Neural cell (in vitro differentiated cells): ENCODE data around the gene NUBP1. TPM values are rescaled to one million over a fixed set of nuclear protein-coding genes. Genes with fewer than 3 reads are reported as not detected.

Experiments used
- H2AFZ ChIP-seq: fragments of 200-600, 300-800 bp; sonication (generic), shearing (Covaris generic); 2 replicates; pipeline ENCODE4 v1.6.0; 2014; ENCODE audit warnings: low read depth, mild to moderate bottlenecking, antibody characterized with exemption, low read length, moderate library complexity
- H3F3A ChIP-seq: fragments of 200-600 bp; shearing (Covaris generic); 2 replicates; pipeline ENCODE4 v1.6.1; 2016; ENCODE audit warnings: mild to moderate bottlenecking, moderate library complexity, mixed read lengths, antibody characterized with exemption, low read length; ENCODE audit not compliant: insufficient read depth, poor library complexity, severe bottlenecking
- H3K27ac ChIP-seq: fragments of 200-600, 300-800 bp; sonication (generic), shearing (Covaris generic); 2 replicates; pipeline ENCODE4 v1.5.1; 2014; ENCODE audit warnings: mild to moderate bottlenecking, low read length, moderate library complexity
- H3K27me3 ChIP-seq: fragments of 300-800, 200-600 bp; sonication (generic), shearing (Covaris generic); 2 replicates; pipeline ENCODE4 v1.6.0; 2014; ENCODE audit warnings: mild to moderate bottlenecking, low read depth, low read length, moderate library complexity; ENCODE audit not compliant: insufficient read depth
- H3K36me3 ChIP-seq: fragments of 300-800, 200-600 bp; sonication (generic), shearing (Covaris generic); 2 replicates; pipeline ENCODE4 v1.5.1; 2014; ENCODE audit warnings: mild to moderate bottlenecking, antibody characterized with exemption, low read length, moderate library complexity; ENCODE audit not compliant: insufficient read depth
- H3K4me2 ChIP-seq: fragments of 300-800, 200-600 bp; sonication (generic), shearing (Covaris generic); 2 replicates; pipeline ENCODE4 v1.6.0; 2014; ENCODE audit warnings: mild to moderate bottlenecking, low read length
- H3K4me3 ChIP-seq: fragments of 300-800, 200-600 bp; sonication (generic), shearing (Covaris generic); 2 replicates; pipeline ENCODE4 v1.5.1; 2014; ENCODE audit warnings: mild to moderate bottlenecking, low read length, moderate library complexity
- H3K79me2 ChIP-seq: fragments of 200-600 bp; shearing (Covaris generic); replicated peaks from 2 replicates; pipeline ENCODE4 v1.6.0; 2014; ENCODE audit warnings: mild to moderate bottlenecking, low read length, moderate library complexity; ENCODE audit not compliant: insufficient read depth
- H3K9ac ChIP-seq: fragments of 300-800, 200-600 bp; sonication (generic), shearing (Covaris generic); 2 replicates; pipeline ENCODE4 v1.6.1; 2016; ENCODE audit warnings: mild to moderate bottlenecking, low read length, mixed read lengths
- H3K9me2 ChIP-seq: fragments of 200-600 bp; shearing (Covaris generic); 2 replicates; pipeline ENCODE4 v1.6.1; 2016; ENCODE audit warnings: mild to moderate bottlenecking, low read length, mixed read lengths; ENCODE audit not compliant: insufficient read depth
- H3K9me3 ChIP-seq: fragments of 200-600, 300-800 bp; sonication (generic), shearing (Covaris generic); 2 replicates; pipeline ENCODE4 v1.6.1; 2016; ENCODE audit warnings: mild to moderate bottlenecking, mixed run types, low read length, moderate library complexity, mixed read lengths
- H4K20me1 ChIP-seq: fragments of 200-600 bp; shearing (Covaris generic); 2 replicates; pipeline ENCODE4 v1.6.1; 2016; ENCODE audit warnings: mild to moderate bottlenecking, mixed run types; ENCODE audit not compliant: insufficient read depth
- CTCF ChIP-seq: fragments of 450-650 bp; IDR thresholded peaks from 2 replicates; pipeline ENCODE4 v1.5.1; 2014; ENCODE audit warnings: antibody characterized with exemption, mild to moderate bottlenecking, moderate library complexity; ENCODE audit not compliant: poor library complexity, severe bottlenecking
- EP300 ChIP-seq: fragments of 450-650 bp; conservative IDR thresholded peaks from 2 replicates; pipeline ENCODE4 v1.6.1; 2014; ENCODE audit warnings: antibody characterized with exemption, mild to moderate bottlenecking, moderate library complexity; ENCODE audit not compliant: poor library complexity, severe bottlenecking
- EZH2 ChIP-seq: fragments of 200-600, 300-800 bp; shearing (Covaris generic), sonication (generic); IDR thresholded peaks from 2 replicates; pipeline ENCODE4 v1.6.1; 2014; ENCODE audit warnings: antibody characterized with exemption, low read length, borderline replicate concordance, mild to moderate bottlenecking; ENCODE audit not compliant: insufficient read depth, poor library complexity, severe bottlenecking
- MXI1 ChIP-seq: fragments of 450-650 bp; conservative IDR thresholded peaks from 2 replicates; pipeline ENCODE4 v1.6.1; 2014; ENCODE audit warnings: antibody characterized with exemption, mild to moderate bottlenecking; ENCODE audit not compliant: poor library complexity, severe bottlenecking
- POLR2AphosphoS5 ChIP-seq: IDR thresholded peaks from 2 replicates; pipeline ENCODE4 v1.6.1; 2012
- RAD21 ChIP-seq: fragments of 450-650 bp; conservative IDR thresholded peaks from 2 replicates; pipeline ENCODE4 v1.6.1; 2014; ENCODE audit warnings: antibody characterized with exemption, mild to moderate bottlenecking, moderate library complexity
- REST ChIP-seq: IDR thresholded peaks from 2 replicates; pipeline ENCODE4 v1.6.1; 2012; ENCODE audit warnings: borderline replicate concordance
- SMC3 ChIP-seq: fragments of 450-650 bp; conservative IDR thresholded peaks from 2 replicates; pipeline ENCODE4 v1.6.1; 2014; ENCODE audit warnings: antibody characterized with exemption, mild to moderate bottlenecking, moderate library complexity; ENCODE audit not compliant: poor library complexity
- TAF1 ChIP-seq: IDR thresholded peaks from 2 replicates; pipeline ENCODE4 v1.6.1; 2012; ENCODE audit warnings: low read depth
- polyA minus RNA-seq: library from RNA; depleted of rRNA, polyadenylated mRNA; stranded (reverse); fragments of >200 nt; gene quantifications from 2 replicates; pipeline ENCODE4 v1.2.3, GENCODE V29; 2014
- polyA plus RNA-seq: library from polyadenylated mRNA; depleted of rRNA; stranded (reverse); fragments of >200 nt; gene quantifications from 2 replicates; pipeline ENCODE4 v1.2.3, GENCODE V29; 2014

NUBP1 gene
- polyA plus RNA-seq (19.7 and 33.3 TPM in 2 replicates), polyA minus RNA-seq (23.7 and 25.3 TPM in 2 replicates)

DNA sequence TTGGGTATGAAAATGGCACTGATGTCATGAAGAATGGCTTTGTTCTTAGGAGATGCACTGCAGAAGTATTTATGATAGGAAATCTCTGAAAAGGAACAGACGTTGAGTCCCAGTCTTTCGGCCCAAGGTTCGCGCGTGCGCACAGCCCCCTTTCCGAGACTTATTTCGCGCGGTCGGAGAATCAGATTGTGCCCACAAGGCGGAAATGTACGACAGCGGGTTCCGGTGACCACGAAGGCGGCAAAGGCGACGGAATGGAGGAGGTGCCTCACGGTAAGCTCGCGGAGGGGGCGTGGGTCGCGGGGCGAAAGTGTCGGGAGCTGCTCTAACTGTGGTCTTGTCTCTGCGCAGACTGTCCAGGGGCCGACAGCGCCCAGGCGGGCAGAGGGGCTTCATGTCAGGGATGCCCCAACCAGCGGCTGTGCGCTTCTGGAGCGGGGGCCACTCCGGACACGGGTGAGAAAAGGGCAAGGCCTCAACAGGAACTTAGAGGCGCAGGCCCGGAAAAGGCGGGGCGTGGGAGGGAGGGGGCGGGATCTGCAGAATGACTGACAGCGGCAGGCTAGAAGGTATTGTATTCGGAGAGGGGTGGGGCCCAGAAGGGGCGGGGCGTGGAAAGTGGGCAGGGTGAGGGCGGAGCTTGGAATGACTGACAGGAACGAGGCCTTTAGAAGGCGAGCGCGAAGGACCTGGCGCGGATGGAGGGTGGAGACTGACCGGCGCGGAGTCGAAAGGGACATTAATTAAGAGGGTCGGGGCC lies at the start of gene NUBP1:
NUBP1 (plus strand) TSS at position 233 of the 760 bp plus-strand sequence; CDS start at position 255, 22 bp downstream.
- no peaks in the 10 kb centered on the region for H3K79me2 ChIP-seq
- H3K4me3 ChIP-seq, result peak within 1 kb of the TSS; percentile 83
- no peaks in the 10 kb centered on the region for H4K20me1 ChIP-seq
- H3K36me3 ChIP-seq, result no peaks in the 10 kb centered on the region
- peak within 1 kb of the TSS; percentile 97 for H3K9ac ChIP-seq
- peak within 1 kb of the TSS; percentile 94 for H3K4me2 ChIP-seq
- H3K9me2 ChIP-seq, result no peaks in the 10 kb centered on the region
- peak; percentile 75 for TF ChIP-seq EP300
- peak; percentile 20 for TF ChIP-seq RAD21
- TF ChIP-seq EZH2, result no peak
- peak; percentile 82 for TF ChIP-seq REST
- TF ChIP-seq CTCF, result no peak
- peak; percentile 40 for TF ChIP-seq SMC3
- TF ChIP-seq MXI1, result peak; percentile 100
- TF ChIP-seq POLR2AphosphoS5, result peak; percentile 93
- peak; percentile 69 for TF ChIP-seq TAF1
- H3K9me3 ChIP-seq, result no peaks in the 10 kb centered on the region
- peak within 1 kb of the TSS; percentile 95 for H2AFZ ChIP-seq
- H3F3A ChIP-seq, result peaks cover 2% of the 10 kb centered on the region
- H3K27ac ChIP-seq, result peak within 1 kb of the TSS; percentile 97
- H3K27me3 ChIP-seq, result no peaks in the 10 kb centered on the region

DNA sequence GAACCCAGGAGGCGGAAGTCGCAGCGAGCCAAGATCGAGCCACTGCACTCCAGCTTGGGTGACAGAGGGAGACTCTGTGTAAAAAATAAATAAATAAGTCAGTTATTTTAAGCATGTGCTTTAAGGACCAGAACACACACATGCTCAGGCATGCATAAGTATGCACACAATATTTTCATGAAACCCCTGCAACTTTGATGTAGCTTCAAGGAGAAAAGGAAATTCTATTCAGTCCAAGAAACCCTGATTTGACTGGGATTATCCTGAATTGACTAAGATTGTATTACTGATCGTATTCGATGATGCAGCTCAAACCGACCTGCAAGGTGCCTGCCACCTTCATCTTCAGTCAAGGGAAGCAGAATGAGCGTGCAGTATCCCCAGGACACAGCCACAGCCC lies 49.8 kb upstream of the NUBP1 start:
- no peak overlapping the region for H2AFZ ChIP-seq
- no peaks in the 10 kb centered on the region for H3K9me3 ChIP-seq
- H3K27ac ChIP-seq, result no peak overlapping the region
- no peak for TF ChIP-seq SMC3
- no peak for TF ChIP-seq EP300
- TF ChIP-seq POLR2AphosphoS5, result no peak
- TF ChIP-seq REST, result no peak
- TF ChIP-seq CTCF, result no peak
- no peak for TF ChIP-seq TAF1
- TF ChIP-seq MXI1, result no peak
- TF ChIP-seq EZH2, result no peak
- no peak for TF ChIP-seq RAD21
- H3K9me2 ChIP-seq, result no peaks in the 10 kb centered on the region
- no peaks in the 10 kb centered on the region for H3F3A ChIP-seq
- no peak overlapping the region for H3K9ac ChIP-seq
- no peak overlapping the region for H3K4me3 ChIP-seq
- H3K36me3 ChIP-seq, result no peaks in the 10 kb centered on the region
- H3K79me2 ChIP-seq, result no peaks in the 10 kb centered on the region
- no peak overlapping the region for H3K4me2 ChIP-seq
- no peaks in the 10 kb centered on the region for H3K27me3 ChIP-seq
- no peaks in the 10 kb centered on the region for H4K20me1 ChIP-seq
